Loucy (cell line): ENCODE measurements around the gene ADIG.
"Not testable (repeated sequence)": the region's sequence is repeated elsewhere in the genome, so short reads cannot be mapped to it uniquely, and the experiment has no call there.

Source experiments
- H2AFZ ChIP-seq: fragments of 200-600 bp; sonication (generic); 2 replicates; pipeline ENCODE4 v1.6.0; 2016; ENCODE audit warnings: antibody characterized with exemption, mild to moderate bottlenecking, low read length, moderate library complexity
- H3F3A ChIP-seq: fragments of 200-600 bp; 2 replicates; pipeline ENCODE4 v1.6.0; 2016; ENCODE audit warnings: antibody characterized with exemption, low read depth, mild to moderate bottlenecking
- H3K27me3 ChIP-seq: fragments of 200-600 bp; sonication (generic); 2 replicates; pipeline ENCODE4 v1.6.1; 2014; ENCODE audit warnings: low read length, mild to moderate bottlenecking; ENCODE audit not compliant: insufficient read depth, poor library complexity, severe bottlenecking
- H3K36me3 ChIP-seq: fragments of 200-600 bp; sonication (generic); 2 replicates; pipeline ENCODE4 v1.6.1; 2016; ENCODE audit warnings: low read length; ENCODE audit not compliant: insufficient read depth
- H3K4me1 ChIP-seq: fragments of 200-600 bp; sonication (generic); 2 replicates; pipeline ENCODE4 v1.5.1; 2014; ENCODE audit warnings: low read length, mild to moderate bottlenecking; ENCODE audit not compliant: insufficient read depth, poor library complexity, severe bottlenecking
- H3K4me2 ChIP-seq: fragments of 200-600 bp; sonication (generic); 2 replicates; pipeline ENCODE4 v1.6.0; 2014; ENCODE audit warnings: antibody characterized with exemption, low read length, low read depth, mild to moderate bottlenecking; ENCODE audit not compliant: poor library complexity, severe bottlenecking
- H3K4me3 ChIP-seq: fragments of 200-600 bp; sonication (generic); 2 replicates; pipeline ENCODE4 v1.5.1; 2014; ENCODE audit warnings: low read length, mild to moderate bottlenecking, mixed read lengths; ENCODE audit not compliant: poor library complexity, severe bottlenecking
- H3K79me2 ChIP-seq: fragments of 200-600 bp; sonication (generic); 2 replicates; pipeline ENCODE4 v1.6.1; 2014; ENCODE audit warnings: low read length; ENCODE audit not compliant: insufficient read depth
- H3K9ac ChIP-seq: fragments of 200-600 bp; sonication (generic); 2 replicates; pipeline ENCODE4 v1.6.0; 2014; ENCODE audit warnings: mild to moderate bottlenecking, low read depth, low read length, moderate library complexity; ENCODE audit not compliant: poor library complexity, severe bottlenecking
- H3K9me2 ChIP-seq: fragments of 200-600 bp; sonication (generic); replicated peaks from 2 replicates; pipeline ENCODE4 v1.6.1; 2016; ENCODE audit warnings: low read depth, low read length, mixed read lengths
- H3K9me3 ChIP-seq: fragments of 200-600 bp; sonication (generic); 2 replicates; pipeline ENCODE4 v1.6.1; 2014; ENCODE audit warnings: mild to moderate bottlenecking, antibody characterized with exemption, low read length, low read depth; ENCODE audit not compliant: insufficient read depth
- H4K20me1 ChIP-seq: fragments of 200-600 bp; sonication (generic); 2 replicates; pipeline ENCODE4 v1.6.0; 2014; ENCODE audit warnings: antibody characterized with exemption, low read length, mild to moderate bottlenecking; ENCODE audit not compliant: insufficient read depth, poor library complexity, severe bottlenecking
- EZH2phosphoT487 ChIP-seq: fragments of 200-600 bp; IDR thresholded peaks from 2 replicates; pipeline ENCODE4 v1.6.1; 2018; ENCODE audit warnings: antibody characterized with exemption, mild to moderate bottlenecking, moderate library complexity, borderline replicate concordance
- TF ChIP-seq, protein P1 (sequence below): fragments of 200-600 bp; sonication (generic); conservative IDR thresholded peaks from 2 replicates; pipeline ENCODE4 v1.5.1; 2014; ENCODE audit warnings: mild to moderate bottlenecking, antibody characterized with exemption, low read length

ADIG gene

DNA sequence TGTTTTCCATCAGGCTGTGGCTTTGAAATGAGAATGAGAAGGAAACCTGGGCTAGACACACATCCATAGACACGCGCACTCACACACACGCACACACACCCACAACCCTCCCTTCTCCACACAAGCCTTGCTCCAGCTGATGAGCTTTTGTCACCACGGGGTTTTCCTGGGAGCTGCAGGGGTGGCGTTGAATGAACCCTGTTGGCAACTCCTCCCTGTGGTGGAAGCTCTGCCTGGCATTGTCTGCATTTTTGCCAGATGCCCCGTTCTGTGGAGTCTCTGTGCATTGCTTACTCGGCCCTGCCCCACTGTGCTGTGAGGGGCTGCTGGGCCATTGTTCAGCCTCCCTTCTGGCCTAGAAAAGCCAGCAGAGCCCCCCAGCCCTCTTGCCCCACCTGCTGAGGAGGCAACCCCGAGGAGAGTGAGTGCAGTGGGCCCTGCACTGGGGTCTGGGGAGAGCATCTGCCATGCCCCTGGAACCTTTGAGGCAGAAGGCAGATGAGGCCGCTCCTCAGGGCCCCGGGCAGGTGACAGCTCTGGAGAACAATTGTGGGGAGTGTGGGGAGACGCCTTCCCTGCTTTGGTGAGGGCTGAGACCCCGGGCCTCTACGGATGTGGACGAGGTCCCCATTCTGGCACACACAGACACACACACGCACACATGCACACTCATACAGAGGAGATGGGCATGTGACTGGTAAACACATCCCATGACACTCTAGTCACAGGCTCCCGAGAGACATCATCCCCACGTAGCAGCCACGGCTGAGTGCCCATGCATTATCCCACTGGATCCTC, 9.9 kb downstream of the ADIG start:
- Histone ChIP-seq H3K27me3 (no peaks in the 10 kb centered on the region), H4K20me1 (no peaks in the 10 kb centered on the region), H3K9me2 (no peaks in the 10 kb centered on the region), H3F3A (no peaks in the 10 kb centered on the region), H3K9me3 (no peaks in the 10 kb centered on the region), H3K9ac (no peak overlapping the region), H3K4me2 (no peak overlapping the region), H3K36me3 (no peaks in the 10 kb centered on the region), H3K79me2 (no peaks in the 10 kb centered on the region), H2AFZ (no peak overlapping the region), H3K4me1 (no peaks in the 10 kb centered on the region), H3K4me3 (no peak overlapping the region)
- TF ChIP-seq EZH2phosphoT487: no peak
- TF ChIP-seq, protein P1, sequence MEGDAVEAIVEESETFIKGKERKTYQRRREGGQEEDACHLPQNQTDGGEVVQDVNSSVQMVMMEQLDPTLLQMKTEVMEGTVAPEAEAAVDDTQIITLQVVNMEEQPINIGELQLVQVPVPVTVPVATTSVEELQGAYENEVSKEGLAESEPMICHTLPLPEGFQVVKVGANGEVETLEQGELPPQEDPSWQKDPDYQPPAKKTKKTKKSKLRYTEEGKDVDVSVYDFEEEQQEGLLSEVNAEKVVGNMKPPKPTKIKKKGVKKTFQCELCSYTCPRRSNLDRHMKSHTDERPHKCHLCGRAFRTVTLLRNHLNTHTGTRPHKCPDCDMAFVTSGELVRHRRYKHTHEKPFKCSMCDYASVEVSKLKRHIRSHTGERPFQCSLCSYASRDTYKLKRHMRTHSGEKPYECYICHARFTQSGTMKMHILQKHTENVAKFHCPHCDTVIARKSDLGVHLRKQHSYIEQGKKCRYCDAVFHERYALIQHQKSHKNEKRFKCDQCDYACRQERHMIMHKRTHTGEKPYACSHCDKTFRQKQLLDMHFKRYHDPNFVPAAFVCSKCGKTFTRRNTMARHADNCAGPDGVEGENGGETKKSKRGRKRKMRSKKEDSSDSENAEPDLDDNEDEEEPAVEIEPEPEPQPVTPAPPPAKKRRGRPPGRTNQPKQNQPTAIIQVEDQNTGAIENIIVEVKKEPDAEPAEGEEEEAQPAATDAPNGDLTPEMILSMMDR: no peak

DNA sequence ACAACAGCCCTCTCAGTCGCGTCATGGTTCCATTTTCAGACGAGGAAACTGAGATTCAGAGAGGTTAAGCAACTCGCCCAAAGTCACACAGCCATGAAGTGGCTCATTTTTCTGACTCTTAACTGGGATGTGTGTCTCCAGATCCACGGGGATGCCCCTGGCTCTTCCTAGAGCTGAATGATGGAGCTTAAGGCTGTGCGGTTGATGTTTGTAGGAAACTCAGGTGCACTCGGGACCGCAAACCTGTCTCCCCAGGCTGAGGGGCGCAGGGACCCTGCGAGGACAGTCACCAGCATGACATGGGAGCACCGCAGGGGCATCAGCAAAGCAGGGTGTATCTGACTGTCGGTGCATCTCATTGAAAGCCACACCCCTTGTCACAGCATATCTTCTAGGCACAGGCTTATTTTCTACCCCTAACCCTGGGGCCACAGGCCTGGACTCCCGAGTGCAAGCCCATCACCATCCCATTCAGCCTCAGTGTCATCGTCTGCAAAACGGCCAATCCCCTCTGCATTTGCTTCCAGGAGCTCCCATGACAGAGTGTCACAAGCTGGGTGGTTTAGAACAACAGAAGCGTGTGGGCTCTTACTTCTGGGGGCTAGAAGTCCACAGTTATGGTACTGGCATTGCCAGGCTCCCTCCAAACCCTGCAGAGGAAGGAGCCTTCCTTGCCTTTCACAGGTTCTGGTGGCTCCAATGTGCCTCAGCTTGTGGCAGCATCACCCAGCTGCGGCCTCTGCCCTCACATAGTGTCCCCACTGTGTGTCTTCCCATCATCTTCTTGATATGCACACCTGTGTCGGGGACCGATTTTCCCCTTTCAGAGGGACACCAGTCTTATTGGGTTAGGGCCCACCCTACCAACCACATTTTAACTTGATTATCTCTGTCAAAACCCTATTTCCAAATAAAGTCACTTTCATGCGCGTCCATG, 10.7 kb downstream of the ADIG start:
- no peak for TF ChIP-seq EZH2phosphoT487
- TF ChIP-seq, protein P1: no peak
- H3K9me3 ChIP-seq: no peaks in the 10 kb centered on the region
- H2AFZ ChIP-seq: no peak overlapping the region
- H3K4me2 ChIP-seq: no peak overlapping the region
- no peaks in the 10 kb centered on the region for H3K4me1 ChIP-seq
- no peaks in the 10 kb centered on the region for H3K36me3 ChIP-seq
- no peaks in the 10 kb centered on the region for H3K79me2 ChIP-seq
- H3K9ac ChIP-seq: no peak overlapping the region
- H4K20me1 ChIP-seq: no peaks in the 10 kb centered on the region
- H3K9me2 ChIP-seq: no peaks in the 10 kb centered on the region
- H3K4me3 ChIP-seq: no peak overlapping the region
- no peaks in the 10 kb centered on the region for H3F3A ChIP-seq
- no peaks in the 10 kb centered on the region for H3K27me3 ChIP-seq

DNA sequence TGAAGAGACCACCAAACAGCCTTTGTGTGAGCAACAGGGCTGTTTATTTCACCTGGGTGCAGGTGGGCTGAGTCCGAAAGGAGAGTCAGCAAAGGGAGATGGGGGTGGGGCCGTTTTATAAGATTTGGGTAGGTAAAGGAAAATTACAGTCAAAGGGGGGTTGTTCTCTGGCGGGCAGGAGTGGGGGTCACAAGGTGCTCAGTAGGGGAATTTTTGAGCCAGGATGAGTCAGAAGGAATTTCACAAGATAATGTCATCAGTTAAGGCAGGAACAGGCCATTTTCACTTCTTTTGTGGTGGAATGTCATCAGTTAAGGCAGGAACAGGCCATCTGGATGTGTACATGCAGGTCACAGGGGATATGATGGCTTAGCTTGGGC, 11.4 kb downstream of the ADIG start:
- not testable (repeated sequence) for H3K4me3 ChIP-seq, H3K4me2 ChIP-seq

DNA sequence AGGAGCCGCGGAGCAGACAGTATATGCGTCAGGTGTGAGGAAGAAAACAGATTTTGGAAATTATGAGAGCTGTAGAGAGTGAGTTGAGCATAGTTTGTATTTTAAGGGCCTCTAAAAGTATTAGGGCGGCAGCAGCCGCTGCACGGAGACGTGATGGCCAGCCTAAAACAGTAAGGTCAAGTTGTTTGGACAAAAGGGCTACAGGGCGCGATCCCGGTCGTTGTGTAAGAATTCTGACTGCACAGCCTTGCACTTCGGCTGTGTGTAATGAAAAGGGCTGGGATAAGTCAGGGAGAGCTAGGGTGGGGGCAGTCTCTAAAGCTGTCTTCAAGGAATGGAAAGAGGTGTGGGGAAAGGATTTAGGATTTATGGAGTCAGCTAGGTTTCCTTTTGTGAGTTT, 13.3 kb downstream of the ADIG start:
- not testable (repeated sequence) for H3K9ac ChIP-seq, H3K27me3 ChIP-seq, H4K20me1 ChIP-seq, H3K4me1 ChIP-seq, H3F3A ChIP-seq, H3K4me2 ChIP-seq, H3K36me3 ChIP-seq, H3K79me2 ChIP-seq, H3K9me2 ChIP-seq, H3K9me3 ChIP-seq, H3K4me3 ChIP-seq, H2AFZ ChIP-seq

More for the DNA sequence above, 11.4 kb downstream of the ADIG start:
- not testable (repeated sequence) for H3K9me2 ChIP-seq, H3K9me3 ChIP-seq, H3K9ac ChIP-seq, H3F3A ChIP-seq, H2AFZ ChIP-seq, H3K4me1 ChIP-seq, H3K36me3 ChIP-seq, H3K79me2 ChIP-seq, H3K27me3 ChIP-seq, H4K20me1 ChIP-seq

DNA sequence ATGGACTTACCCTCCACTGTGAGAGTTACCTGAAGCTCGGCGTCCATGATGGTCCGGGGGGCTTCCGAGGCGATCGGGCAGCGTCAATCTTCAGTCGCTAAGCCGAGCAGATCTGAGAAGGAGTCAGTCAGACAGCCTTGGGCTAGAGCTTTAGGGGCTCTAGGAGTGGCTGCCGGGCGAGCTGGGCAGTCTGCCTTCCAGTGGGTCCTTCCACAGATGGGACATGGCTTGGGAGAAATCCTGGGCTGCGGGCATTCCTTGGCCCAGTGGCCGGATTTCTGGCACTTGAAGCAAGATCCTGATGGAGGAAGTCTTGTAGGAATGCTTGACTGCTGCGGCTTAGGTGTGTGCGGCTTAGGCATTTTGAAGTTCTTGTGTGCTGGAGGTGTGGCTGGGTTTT, 14.9 kb downstream of the ADIG start:
- H3K9me2 ChIP-seq, H3K4me3 ChIP-seq, H3K79me2 ChIP-seq, H4K20me1 ChIP-seq, H3K27me3 ChIP-seq, H3K36me3 ChIP-seq, H3K9ac ChIP-seq, H3F3A ChIP-seq, H2AFZ ChIP-seq, H3K4me2 ChIP-seq, H3K4me1 ChIP-seq, H3K9me3 ChIP-seq: not testable (repeated sequence)
